Sciatic nerve (tissue), 2 donors: ENCODE data around the gene CSNK1A1. TPM values are rescaled to one million over a fixed set of nuclear protein-coding genes. Genes with fewer than 3 reads are reported as not detected.
"Not testable (repeated sequence)": the region's sequence is repeated elsewhere in the genome, so short reads cannot be mapped to it uniquely, and the experiment has no call there.

Source experiments
- ATAC-seq: fragments of 200-7000 bp; cut with Tn5 transposase; one replicate; pipeline ENCODE4 v1.9.1; 2020; ENCODE audit warnings: mild to moderate bottlenecking, moderate library complexity
- DNase-seq: peaks from one replicate; pipeline ENCODE4 v3.0.0-alpha.2; 2020; ENCODE audit warnings: low spot score
- intact Hi-C: fragments of 100-400 bp; cut with DNase I; formaldehyde crosslinking; loops from one replicate; pipeline ENCODE4 v1.14.2; 2022
- total RNA-seq: library from RNA; stranded (reverse); fragmentation: NEBNext Ultra II Directional; extraction: Animal tissue kit (Norgen Biotek cat#: 25700); gene quantifications from one replicate; pipeline ENCODE4 v1.2.1, GENCODE V29; 2021
- donor health status: DM: no; HTN: no; CAD: no.
- donor health status: DM: no; HTN: no; CAD: no.

CSNK1A1 gene
- 187 TPM for total RNA-seq

GRCh38 chr5:149551227-149552037, at the start of gene CSNK1A1:
TSS of gene CSNK1A1 (minus strand) at chr5:149551439. CDS start at chr5:149550964, 475 bp downstream.
- DNase-seq (peak; percentile 99), ATAC-seq (peak; percentile 99)
- intact Hi-C loops, result loop anchor here (5.0 kb wide), 1 partner anchor 109 kb away; no protein-coding TSS in a partner anchor

GRCh38 chr5:149600932-149601331, 49.7 kb upstream of the CSNK1A1 start:
- ATAC-seq (no peak), DNase-seq (no peak)
- intact Hi-C loops, result no loop called here

- intact Hi-C loops, result no loop called here
- no peak for DNase-seq
- no peak for ATAC-seq
Measured at GRCh38 chr5:149599375-149599774, 48.1 kb upstream of the CSNK1A1 start.

- ATAC-seq (no peak), DNase-seq (no peak)
- intact Hi-C loops, result no loop called here
Measured at GRCh38 chr5:149598966-149599365, 47.7 kb upstream of the CSNK1A1 start.

- DNase-seq, ATAC-seq, intact Hi-C loops: not testable (repeated sequence)
Measured at GRCh38 chr5:149598234-149598633, 47.0 kb upstream of the CSNK1A1 start.

DNA sequence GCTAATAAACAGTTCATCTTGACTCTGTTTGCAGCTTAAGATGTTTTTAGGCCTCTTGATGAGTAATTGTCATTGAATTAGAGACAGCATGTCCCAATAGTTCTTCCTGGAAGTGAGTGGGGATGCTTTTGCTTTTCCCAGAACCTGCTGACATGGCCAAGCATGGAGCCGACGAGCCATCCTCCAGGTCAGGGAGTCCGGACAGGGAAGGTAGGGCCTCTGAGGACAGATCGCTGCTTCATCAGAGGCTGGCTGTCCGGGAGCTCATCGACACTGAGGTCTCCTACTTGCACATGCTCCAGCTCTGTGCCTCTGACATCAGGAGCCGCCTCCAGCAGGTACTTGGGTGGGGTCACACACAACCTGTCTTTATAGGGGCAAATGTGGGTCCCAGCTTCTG, 46.4 kb upstream of the CSNK1A1 start:
- ATAC-seq (no peak), DNase-seq (no peak)
- intact Hi-C loops, result no loop called here

GRCh38 chr5:149596712-149597111, 45.5 kb upstream of the CSNK1A1 start:
- ATAC-seq (peak; percentile 72), DNase-seq (no peak)
- intact Hi-C loops, result no loop called here

DNA sequence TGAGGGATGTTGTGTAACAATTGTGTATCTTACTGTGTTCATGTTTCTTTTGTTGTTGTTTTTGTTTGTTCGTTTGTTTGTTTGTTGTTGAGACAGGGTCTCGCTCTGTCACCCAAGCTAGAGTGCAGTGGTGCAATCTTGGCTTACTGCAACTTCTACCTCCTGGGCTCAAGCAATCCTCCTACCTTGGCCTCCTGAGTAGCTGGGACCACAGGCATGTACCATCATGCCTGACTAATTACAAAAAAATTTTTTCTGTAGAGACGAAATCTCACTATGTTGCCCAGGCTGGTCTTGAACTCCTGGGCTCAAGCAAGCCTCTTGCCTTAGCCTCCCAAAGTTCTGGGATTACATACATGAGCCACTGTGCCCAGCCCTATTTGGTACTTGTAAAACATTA, 43.9 kb upstream of the CSNK1A1 start:
- DNase-seq, ATAC-seq, intact Hi-C loops: not testable (repeated sequence)

- intact Hi-C loops, result no loop called here
- ATAC-seq (peak; percentile 44), DNase-seq (no peak)
Measured at GRCh38 chr5:149594206-149594895, 43.1 kb upstream of the CSNK1A1 start.

- intact Hi-C loops, result no loop called here
- no peak for ATAC-seq
- no peak for DNase-seq
Measured at GRCh38 chr5:149593370-149593769, 42.1 kb upstream of the CSNK1A1 start.

- intact Hi-C loops, result no loop called here
- ATAC-seq (peak; percentile 38), DNase-seq (no peak)
Measured at GRCh38 chr5:149588936-149589335, 37.7 kb upstream of the CSNK1A1 start.

- no peak for ATAC-seq
- intact Hi-C loops, result no loop called here
- DNase-seq, result no peak
Measured at GRCh38 chr5:149586708-149587318, 35.6 kb upstream of the CSNK1A1 start.

DNA sequence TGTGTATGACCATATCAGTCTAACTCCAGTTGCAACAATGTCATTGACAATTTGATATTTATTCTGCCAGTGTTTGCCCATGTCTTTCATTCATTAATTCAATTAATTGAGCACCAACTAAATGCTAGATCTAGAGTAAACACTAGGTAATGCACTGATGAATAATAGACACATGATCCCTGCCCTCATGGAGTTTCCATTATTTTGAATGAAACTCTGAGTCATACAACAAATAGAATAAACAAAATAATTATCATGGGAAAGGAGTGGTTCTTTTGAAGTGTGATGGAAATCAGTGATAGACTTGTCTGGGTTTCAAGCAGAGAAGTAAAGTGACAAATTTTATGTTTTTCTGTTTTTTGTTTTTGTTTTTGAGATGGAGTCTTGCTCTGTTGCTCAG, 34.7 kb upstream of the CSNK1A1 start:
- DNase-seq, result no peak
- intact Hi-C loops, result no loop called here
- ATAC-seq, result no peak

- DNase-seq (no peak), ATAC-seq (no peak)
- intact Hi-C loops, result no loop called here
Measured at GRCh38 chr5:149584121-149584520, 32.9 kb upstream of the CSNK1A1 start.

- DNase-seq (no peak), ATAC-seq (peak; percentile 68)
- intact Hi-C loops, result no loop called here
Measured at GRCh38 chr5:149583394-149583793, 32.2 kb upstream of the CSNK1A1 start.

DNA sequence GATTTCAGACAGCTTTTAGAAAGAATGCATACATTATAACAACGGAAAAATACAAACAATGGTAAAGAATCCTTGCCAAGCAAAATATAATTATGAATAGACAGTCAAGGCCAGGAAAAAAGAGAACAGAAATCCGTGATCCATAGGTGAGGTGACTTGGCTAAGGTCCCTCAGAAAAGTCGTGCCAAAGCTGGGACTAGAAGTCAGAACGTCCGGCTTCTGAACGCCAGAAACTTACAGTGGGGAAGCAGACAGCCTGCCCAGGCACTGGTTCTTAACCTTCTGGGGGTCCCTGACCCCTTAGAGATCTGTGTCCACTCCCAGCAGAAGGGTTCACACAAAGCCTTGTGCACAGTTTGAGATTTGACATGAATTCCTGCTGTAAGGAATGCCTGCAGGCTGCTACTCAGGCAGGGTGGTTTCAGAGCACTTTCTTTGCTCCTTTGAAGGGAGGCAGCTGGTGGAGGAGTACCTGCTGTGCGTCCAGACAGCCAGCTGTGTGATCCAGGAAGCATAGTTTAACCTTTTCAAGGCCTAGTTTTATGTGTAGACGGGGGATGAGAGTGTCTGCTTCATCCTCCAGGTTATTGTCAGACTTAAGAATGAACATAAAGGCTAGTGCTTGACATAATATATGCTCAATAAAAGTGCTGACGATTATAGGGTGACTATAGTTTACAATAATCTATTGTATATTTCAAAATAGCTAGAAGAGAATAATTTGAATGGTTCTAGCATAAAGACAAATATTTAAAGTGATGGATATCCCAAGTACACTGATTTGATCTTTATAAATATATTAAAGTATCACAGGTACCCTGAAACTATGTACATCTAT, 30.9 kb upstream of the CSNK1A1 start:
- DNase-seq, result no peak
- ATAC-seq, result peak; percentile 36
- intact Hi-C loops, result no loop called here

DNA sequence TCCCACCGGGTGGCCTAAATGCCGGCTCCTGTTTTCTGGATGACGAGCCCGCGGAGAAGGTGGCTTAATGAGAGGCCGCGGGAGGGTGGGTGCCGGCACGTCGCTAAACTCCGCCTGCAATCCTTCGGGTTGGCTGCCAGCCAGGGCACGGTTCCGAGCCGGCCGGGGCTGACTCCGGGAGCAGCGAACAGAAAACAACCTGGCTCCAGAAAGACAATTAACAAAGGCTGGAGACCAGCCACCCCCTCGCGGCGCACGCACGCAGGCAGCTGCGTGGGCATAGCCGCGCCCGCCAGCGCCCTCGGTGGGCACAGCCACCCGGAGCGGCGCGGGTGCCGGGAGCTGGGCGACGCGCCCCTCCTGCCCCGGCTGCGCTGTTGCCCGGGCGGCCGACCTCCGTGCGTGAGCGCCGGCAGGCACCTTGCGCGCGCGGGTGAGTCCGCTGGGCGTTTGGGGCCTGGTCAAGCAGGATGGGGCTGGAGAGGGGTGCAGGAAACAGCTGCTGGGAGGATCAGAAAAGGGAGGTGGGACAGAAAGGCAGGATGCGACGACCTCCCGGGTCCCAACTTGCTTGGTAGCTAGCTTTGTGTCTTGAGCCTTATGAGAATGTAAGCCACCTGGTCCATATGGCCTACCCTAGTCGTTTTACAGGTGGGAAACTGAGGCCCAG, 30.1 kb upstream of the CSNK1A1 start, which contains the start of gene ARHGEF37:
Gene ARHGEF37 (plus strand): TSS at position 307 of the 670 bp plus-strand sequence. CDS start 16,272 bp downstream, outside the sequence.
- intact Hi-C loops, result no loop called here
- DNase-seq (peak; percentile 95), ATAC-seq (peak; percentile 86)

DNA sequence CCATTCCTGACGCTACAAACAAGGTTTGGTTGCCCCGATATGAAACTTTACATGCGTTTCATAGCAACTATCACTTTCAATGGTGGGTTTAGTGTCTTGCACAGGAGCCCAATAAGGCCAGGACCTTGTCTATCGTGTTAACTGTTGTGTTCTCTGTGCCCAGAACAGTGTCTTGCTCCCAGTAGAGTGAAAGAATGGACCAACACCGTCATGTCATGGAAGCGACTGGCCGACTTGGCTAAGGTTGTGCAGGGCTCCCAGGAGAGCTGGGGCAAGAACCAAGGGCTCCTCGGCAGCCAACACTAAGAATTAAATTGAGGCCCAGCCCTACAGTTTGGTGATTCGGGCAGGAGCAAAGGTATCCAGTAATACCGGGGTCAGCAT, 29.6 kb upstream of the CSNK1A1 start:
- intact Hi-C loops, result no loop called here
- ATAC-seq, result peak; percentile 38
- no peak for DNase-seq
